Measurements from ENCODE around the gene GDI1. TPM values are rescaled to one million over a fixed set of nuclear protein-coding genes. Genes with fewer than 3 reads are reported as not detected.

The GDI1 gene
- total and polyA plus RNA-seq, 2 experiments from 2014 or later, result 48.5 to 95.9 TPM

GRCh38 chrX:154429711-154430110 lies 7.2 kb upstream of the GDI1 start (continued):
- TF ChIP-seq, protein P1, sequence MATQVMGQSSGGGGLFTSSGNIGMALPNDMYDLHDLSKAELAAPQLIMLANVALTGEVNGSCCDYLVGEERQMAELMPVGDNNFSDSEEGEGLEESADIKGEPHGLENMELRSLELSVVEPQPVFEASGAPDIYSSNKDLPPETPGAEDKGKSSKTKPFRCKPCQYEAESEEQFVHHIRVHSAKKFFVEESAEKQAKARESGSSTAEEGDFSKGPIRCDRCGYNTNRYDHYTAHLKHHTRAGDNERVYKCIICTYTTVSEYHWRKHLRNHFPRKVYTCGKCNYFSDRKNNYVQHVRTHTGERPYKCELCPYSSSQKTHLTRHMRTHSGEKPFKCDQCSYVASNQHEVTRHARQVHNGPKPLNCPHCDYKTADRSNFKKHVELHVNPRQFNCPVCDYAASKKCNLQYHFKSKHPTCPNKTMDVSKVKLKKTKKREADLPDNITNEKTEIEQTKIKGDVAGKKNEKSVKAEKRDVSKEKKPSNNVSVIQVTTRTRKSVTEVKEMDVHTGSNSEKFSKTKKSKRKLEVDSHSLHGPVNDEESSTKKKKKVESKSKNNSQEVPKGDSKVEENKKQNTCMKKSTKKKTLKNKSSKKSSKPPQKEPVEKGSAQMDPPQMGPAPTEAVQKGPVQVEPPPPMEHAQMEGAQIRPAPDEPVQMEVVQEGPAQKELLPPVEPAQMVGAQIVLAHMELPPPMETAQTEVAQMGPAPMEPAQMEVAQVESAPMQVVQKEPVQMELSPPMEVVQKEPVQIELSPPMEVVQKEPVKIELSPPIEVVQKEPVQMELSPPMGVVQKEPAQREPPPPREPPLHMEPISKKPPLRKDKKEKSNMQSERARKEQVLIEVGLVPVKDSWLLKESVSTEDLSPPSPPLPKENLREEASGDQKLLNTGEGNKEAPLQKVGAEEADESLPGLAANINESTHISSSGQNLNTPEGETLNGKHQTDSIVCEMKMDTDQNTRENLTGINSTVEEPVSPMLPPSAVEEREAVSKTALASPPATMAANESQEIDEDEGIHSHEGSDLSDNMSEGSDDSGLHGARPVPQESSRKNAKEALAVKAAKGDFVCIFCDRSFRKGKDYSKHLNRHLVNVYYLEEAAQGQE (IDR thresholded peaks at IDR 0.05; ENCODE audit: unreplicated experiment), result no peak
- TF ChIP-seq EZH2phosphoT487 (IDR thresholded peaks at IDR 0.05; ENCODE audit: unreplicated experiment), result no peak
- no peak for TF ChIP-seq CREB1 (CRISPR knock-in tag; IDR thresholded peaks at IDR 0.05; ENCODE audit: low read depth)
- no peak for TF ChIP-seq POLR2AphosphoS5 (IDR thresholded peaks at IDR 0.05; ENCODE audit: low read depth)
- TF ChIP-seq ZNF114 (CRISPR knock-in tag; IDR thresholded peaks at IDR 0.05), result no peak
- TF ChIP-seq EZH2 (IDR thresholded peaks at IDR 0.05; ENCODE audit: low read depth, unreplicated experiment), result no peak
- TF ChIP-seq STAT1 (IDR thresholded peaks at IDR 0.05; ENCODE audit: unreplicated experiment), result no peak
- TF ChIP-seq NANOG (IDR thresholded peaks at IDR 0.05; ENCODE audit: borderline replicate concordance), result no peak
- TF ChIP-seq JUNB (IDR thresholded peaks at IDR 0.05; ENCODE audit: unreplicated experiment), result no peak
- TF ChIP-seq, protein P2, sequence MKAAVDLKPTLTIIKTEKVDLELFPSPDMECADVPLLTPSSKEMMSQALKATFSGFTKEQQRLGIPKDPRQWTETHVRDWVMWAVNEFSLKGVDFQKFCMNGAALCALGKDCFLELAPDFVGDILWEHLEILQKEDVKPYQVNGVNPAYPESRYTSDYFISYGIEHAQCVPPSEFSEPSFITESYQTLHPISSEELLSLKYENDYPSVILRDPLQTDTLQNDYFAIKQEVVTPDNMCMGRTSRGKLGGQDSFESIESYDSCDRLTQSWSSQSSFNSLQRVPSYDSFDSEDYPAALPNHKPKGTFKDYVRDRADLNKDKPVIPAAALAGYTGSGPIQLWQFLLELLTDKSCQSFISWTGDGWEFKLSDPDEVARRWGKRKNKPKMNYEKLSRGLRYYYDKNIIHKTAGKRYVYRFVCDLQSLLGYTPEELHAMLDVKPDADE (IDR thresholded peaks at IDR 0.05), result no peak
- no peak for TF ChIP-seq ZNF331 (CRISPR knock-in tag; IDR thresholded peaks at IDR 0.05; ENCODE audit: low read depth)
- TF ChIP-seq CTCF (conservative IDR thresholded peaks at IDR 0.05; ENCODE audit: low read depth in 2 of 2), result no peak

GRCh38 chrX:154430479-154430878 lies 6.5 kb upstream of the GDI1 start:
- peaks cover 4% of the 10 kb centered on the region for H3K27me3 Mint-ChIP-seq (ENCODE audit: insufficient read depth, low read depth, poor library complexity)
- H3F3A ChIP-seq (replicated peaks; ENCODE audit: low read depth), result no peaks in the 10 kb centered on the region
- H3K36me3 Mint-ChIP-seq (ENCODE audit: low read depth), result peaks cover 16% of the 10 kb centered on the region
- no peak for ATAC-seq
- H3K4me2 ChIP-seq, result no peak overlapping the region
- H3K79me2 ChIP-seq (replicated peaks; ENCODE audit: insufficient read depth), result peaks cover 11% of the 10 kb centered on the region
- no peaks in the 10 kb centered on the region for H4K20me1 ChIP-seq (replicated peaks; ENCODE audit: insufficient read depth)
- peak overlapping the region; percentile 85; the same call in 1 of the 2 replicates for H3K27ac Mint-ChIP-seq
- H3K4me3 Mint-ChIP-seq, result peak overlapping the region; percentile 33; the same call in 1 of the 3 replicates
- H3K36me3 ChIP-seq (ENCODE audit: insufficient read depth), result no peaks in the 10 kb centered on the region
- H3K4me3 ChIP-seq, result no peak overlapping the region
- no peaks in the 10 kb centered on the region for H3K27me3 ChIP-seq (ENCODE audit: insufficient read depth)
- H3K27ac ChIP-seq (ENCODE audit: low read depth), result no peak overlapping the region
- no peak for DNase-seq (ENCODE audit: low spot score)
- H2AFZ ChIP-seq, result no peak overlapping the region
- H3K9me3 Mint-ChIP-seq, result no peaks in the 10 kb centered on the region
- H3K4me1 Mint-ChIP-seq, result peaks cover 15% of the 10 kb centered on the region
- H3K9me2 ChIP-seq (ENCODE audit: insufficient read depth), result no peaks in the 10 kb centered on the region
- no peaks in the 10 kb centered on the region; the same call in 1 of the 2 replicates for H3K4me1 ChIP-seq (ENCODE audit: insufficient read depth)
- TF ChIP-seq ZNF462 (CRISPR knock-in tag; IDR thresholded peaks at IDR 0.05), result no peak
- TF ChIP-seq STAT1 (IDR thresholded peaks at IDR 0.05; ENCODE audit: unreplicated experiment), result no peak
- no peak for TF ChIP-seq NANOG (IDR thresholded peaks at IDR 0.05; ENCODE audit: borderline replicate concordance)
- no peak for TF ChIP-seq ZNF114 (CRISPR knock-in tag; IDR thresholded peaks at IDR 0.05)
- no peak for TF ChIP-seq POLR2AphosphoS5 (IDR thresholded peaks at IDR 0.05; ENCODE audit: low read depth)
